ENCODE data around the gene PIGL. TPM values are rescaled to one million over a fixed set of nuclear protein-coding genes. Genes with fewer than 3 reads are reported as not detected.

Gene PIGL
- total RNA-seq, 6 experiments from 2014 or later: 12.0 to 15.5 (median 14.9) TPM

- TF ChIP-seq CTCF (IDR thresholded peaks at IDR 0.05): no peak
- peak; percentile 17 for DNase-seq
- Mint-ChIP-seq H3K27me3 (ENCODE audit: insufficient read depth) (no peaks in the 10 kb centered on the region; the same call in 1 of the 2 replicates), H3K36me3 (ENCODE audit: low read depth) (peaks cover 10% of the 10 kb centered on the region), H3K4me3 (no peak overlapping the region; the same call in 1 of the 2 replicates), H3K9me3 (no peaks in the 10 kb centered on the region), H3K27ac (peak overlapping the region; percentile 1; the same call in 1 of the 2 replicates), H3K4me1 (ENCODE audit: low read depth) (peaks cover 13% of the 10 kb centered on the region)
These were observed 112.7 kb downstream of the PIGL start for GRCh38 chr17:16329519-16330271.

GRCh38 chr17:16338391-16338790, 121.4 kb downstream of the PIGL start:
- DNase-seq: no peak

GRCh38 chr17:16339402-16339801, 122.4 kb downstream of the PIGL start:
- no peak for DNase-seq
- TF ChIP-seq CTCF (IDR thresholded peaks at IDR 0.05): no peak
- Mint-ChIP-seq H3K9me3 (no peaks in the 10 kb centered on the region), H3K4me3 (no peak overlapping the region), H3K27me3 (ENCODE audit: insufficient read depth) (no peaks in the 10 kb centered on the region; the same call in 1 of the 2 replicates), H3K27ac (no peak overlapping the region), H3K36me3 (ENCODE audit: low read depth) (0 out of 2 replicates have a peak, but pooled peaks cover 9% of the 10 kb centered on the region), H3K4me1 (ENCODE audit: low read depth) (0 out of 2 replicates have a peak, but pooled peaks cover 9% of the 10 kb centered on the region)

More at GRCh38 chr17:16338391-16338790, 121.4 kb downstream of the PIGL start:
- 0 out of 2 replicates have a peak, but pooled peaks cover 5% of the 10 kb centered on the region for H3K36me3 Mint-ChIP-seq (ENCODE audit: low read depth)
- H3K4me1 Mint-ChIP-seq (ENCODE audit: low read depth): 0 out of 2 replicates have a peak, but pooled peaks cover 9% of the 10 kb centered on the region
- H3K27me3 Mint-ChIP-seq (ENCODE audit: insufficient read depth): no peaks in the 10 kb centered on the region; the same call in 1 of the 2 replicates
- no peak for TF ChIP-seq CTCF (IDR thresholded peaks at IDR 0.05)
- no peak overlapping the region for H3K4me3 Mint-ChIP-seq
- H3K9me3 Mint-ChIP-seq: no peaks in the 10 kb centered on the region
- no peak overlapping the region for H3K27ac Mint-ChIP-seq

- no peak overlapping the region for H3K27ac Mint-ChIP-seq
- TF ChIP-seq CTCF (IDR thresholded peaks at IDR 0.05): no peak
- 0 out of 2 replicates have a peak, but pooled peaks cover 9% of the 10 kb centered on the region for H3K36me3 Mint-ChIP-seq (ENCODE audit: low read depth)
- H3K9me3 Mint-ChIP-seq: no peaks in the 10 kb centered on the region
- H3K4me3 Mint-ChIP-seq: no peak overlapping the region
- H3K4me1 Mint-ChIP-seq (ENCODE audit: low read depth): 0 out of 2 replicates have a peak, but pooled peaks cover 9% of the 10 kb centered on the region
- no peak for DNase-seq
- H3K27me3 Mint-ChIP-seq (ENCODE audit: insufficient read depth): no peaks in the 10 kb centered on the region; the same call in 1 of the 2 replicates
These were observed 122.9 kb downstream of the PIGL start for GRCh38 chr17:16339959-16340358.

- Mint-ChIP-seq H3K36me3 (ENCODE audit: low read depth) (0 out of 2 replicates have a peak, but pooled peaks cover 9% of the 10 kb centered on the region), H3K4me1 (ENCODE audit: low read depth) (0 out of 2 replicates have a peak, but pooled peaks cover 9% of the 10 kb centered on the region), H3K9me3 (no peaks in the 10 kb centered on the region), H3K4me3 (no peak overlapping the region), H3K27ac (no peak overlapping the region), H3K27me3 (ENCODE audit: insufficient read depth) (no peaks in the 10 kb centered on the region; the same call in 1 of the 2 replicates)
- TF ChIP-seq CTCF (IDR thresholded peaks at IDR 0.05): no peak
- DNase-seq: peak; percentile 20
These were observed 126.0 kb downstream of the PIGL start for GRCh38 chr17:16342979-16343378.

Data from HFFc6 (cell line).